ENCODE results near the gene DNAH12.

DNA sequence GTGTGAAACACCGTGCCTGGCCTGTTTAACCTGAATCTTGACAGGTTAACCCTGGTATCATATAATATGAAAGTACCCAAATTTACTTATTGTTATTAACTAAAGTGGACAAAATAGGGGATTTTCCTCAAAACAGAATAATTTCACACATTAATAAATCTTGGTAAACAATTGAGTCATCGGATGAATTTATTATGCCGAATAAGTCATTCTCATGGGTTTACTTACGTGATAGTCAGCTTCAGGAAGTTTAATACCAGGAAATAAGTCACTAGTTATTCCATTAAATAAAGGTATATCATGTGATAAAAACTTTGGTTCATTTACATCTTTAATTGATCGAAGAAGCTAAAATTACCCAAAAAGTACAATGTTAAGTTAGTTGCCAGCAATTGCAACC is 99.7 kb downstream of the DNAH12 start:
- TF ChIP-seq, protein P1, sequence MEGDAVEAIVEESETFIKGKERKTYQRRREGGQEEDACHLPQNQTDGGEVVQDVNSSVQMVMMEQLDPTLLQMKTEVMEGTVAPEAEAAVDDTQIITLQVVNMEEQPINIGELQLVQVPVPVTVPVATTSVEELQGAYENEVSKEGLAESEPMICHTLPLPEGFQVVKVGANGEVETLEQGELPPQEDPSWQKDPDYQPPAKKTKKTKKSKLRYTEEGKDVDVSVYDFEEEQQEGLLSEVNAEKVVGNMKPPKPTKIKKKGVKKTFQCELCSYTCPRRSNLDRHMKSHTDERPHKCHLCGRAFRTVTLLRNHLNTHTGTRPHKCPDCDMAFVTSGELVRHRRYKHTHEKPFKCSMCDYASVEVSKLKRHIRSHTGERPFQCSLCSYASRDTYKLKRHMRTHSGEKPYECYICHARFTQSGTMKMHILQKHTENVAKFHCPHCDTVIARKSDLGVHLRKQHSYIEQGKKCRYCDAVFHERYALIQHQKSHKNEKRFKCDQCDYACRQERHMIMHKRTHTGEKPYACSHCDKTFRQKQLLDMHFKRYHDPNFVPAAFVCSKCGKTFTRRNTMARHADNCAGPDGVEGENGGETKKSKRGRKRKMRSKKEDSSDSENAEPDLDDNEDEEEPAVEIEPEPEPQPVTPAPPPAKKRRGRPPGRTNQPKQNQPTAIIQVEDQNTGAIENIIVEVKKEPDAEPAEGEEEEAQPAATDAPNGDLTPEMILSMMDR (conservative IDR thresholded peaks at IDR 0.05 in 1 of 2, IDR thresholded peaks at IDR 0.05 in 1 of 2; ENCODE audit: extremely low read depth in 1 of 2, insufficient read depth in 1 of 2, low read depth in 1 of 2, low read length in 2 of 2) = no peak
- TF ChIP-seq EZH2 (IDR thresholded peaks at IDR 0.05; ENCODE audit: borderline replicate concordance, low read length) = no peak
